ENCODE measurements around the gene CALD1.

CALD1 gene

GRCh38 chr7:134747326-134747725 lies 32.1 kb upstream of the CALD1 start:
- DNase-seq (ENCODE audit: low read depth): no peak
- H3K4me3 ChIP-seq (ENCODE audit: control insufficient read depth, low read depth, low read length): no peak overlapping the region
- TF ChIP-seq CTCF (conservative IDR thresholded peaks at IDR 0.05; ENCODE audit: control insufficient read depth, insufficient read depth, low read depth, low read length): no peak

- DNase-seq (ENCODE audit: low read depth): peak; percentile 66
- no peak overlapping the region for H3K4me3 ChIP-seq (ENCODE audit: control insufficient read depth, low read depth, low read length)
- TF ChIP-seq CTCF (conservative IDR thresholded peaks at IDR 0.05; ENCODE audit: control insufficient read depth, insufficient read depth, low read depth, low read length): peak; percentile 84
Observed at GRCh38 chr7:134750083-134751062, 29.1 kb upstream of the CALD1 start.

- no peak for TF ChIP-seq CTCF (conservative IDR thresholded peaks at IDR 0.05; ENCODE audit: control insufficient read depth, insufficient read depth, low read depth, low read length)
- peak; percentile 72 for DNase-seq (ENCODE audit: low read depth)
Observed at GRCh38 chr7:134752006-134752760, 27.3 kb upstream of the CALD1 start.

GRCh38 chr7:134755422-134756022 lies 23.9 kb upstream of the CALD1 start:
- no peak overlapping the region for H3K4me3 ChIP-seq (ENCODE audit: control insufficient read depth, low read depth, low read length)
- TF ChIP-seq CTCF (conservative IDR thresholded peaks at IDR 0.05; ENCODE audit: control insufficient read depth, insufficient read depth, low read depth, low read length): peak; percentile 76
- DNase-seq (ENCODE audit: low read depth): peak; percentile 47

More at GRCh38 chr7:134752006-134752760, 27.3 kb upstream of the CALD1 start:
- no peak overlapping the region for H3K4me3 ChIP-seq (ENCODE audit: control insufficient read depth, low read depth, low read length)

GRCh38 chr7:134757938-134758337 lies 21.5 kb upstream of the CALD1 start:
- TF ChIP-seq CTCF (conservative IDR thresholded peaks at IDR 0.05; ENCODE audit: control insufficient read depth, insufficient read depth, low read depth, low read length): no peak
- DNase-seq (ENCODE audit: low read depth): peak; percentile 30
- H3K4me3 ChIP-seq (ENCODE audit: control insufficient read depth, low read depth, low read length): no peak overlapping the region

- no peak for DNase-seq (ENCODE audit: low read depth)
- no peak for TF ChIP-seq CTCF (conservative IDR thresholded peaks at IDR 0.05; ENCODE audit: control insufficient read depth, insufficient read depth, low read depth, low read length)
- H3K4me3 ChIP-seq (ENCODE audit: control insufficient read depth, low read depth, low read length): no peak overlapping the region
Observed at GRCh38 chr7:134758981-134759380, 20.5 kb upstream of the CALD1 start.

All from fibroblast of mammary gland (primary cell).